K562 (cell line): ENCODE data around the gene PSMB11. TPM values are rescaled to one million over a fixed set of nuclear protein-coding genes. Genes with fewer than 3 reads are reported as not detected.

Source experiments
- ATF4 ChIP-seq: fragments of 450-650 bp; formaldehyde crosslinking; IDR thresholded peaks from 2 replicates; pipeline ENCODE4 v1.4.0; 2022; ENCODE audit warnings: mild to moderate bottlenecking, moderate library complexity
- FOXK1 ChIP-seq: sonication (generic); formaldehyde crosslinking; IDR thresholded peaks from 2 replicates; pipeline ENCODE4 v1.8.0; 2022; ENCODE audit warnings: missing genetic modification reagents, mild to moderate bottlenecking, borderline replicate concordance
- HNRNPUL1 ChIP-seq: fragments of 200-400 bp; formaldehyde crosslinking; IDR thresholded peaks from 2 replicates; pipeline ENCODE4 v1.6.1; 2017; ENCODE audit warnings: low read length
- MLX ChIP-seq, 2 experiments: fragments of 450-650 bp in 1 of 2; sonication (generic) in 1 of 2; formaldehyde crosslinking; conservative IDR thresholded peaks; 2 replicates each; pipeline versions ENCODE4 v1.4.0 to v1.8.1; 2020 to 2022; ENCODE audit warnings: mild to moderate bottlenecking in 1 of 2, missing genetic modification reagents in 1 of 2
- MNT ChIP-seq, 2 experiments: fragments of 450-650 bp; conservative IDR thresholded peaks; 2 replicates each; pipeline ENCODE4 v1.6.1; 2017; ENCODE audit warnings: mild to moderate bottlenecking in 2 of 2, moderate library complexity in 2 of 2
- MXI1 ChIP-seq: IDR thresholded peaks from 2 replicates; pipeline ENCODE4 v1.6.1; 2011; ENCODE audit warnings: low read depth, mild to moderate bottlenecking, improper control_type of control experiment, low read length
- NR2C2 ChIP-seq, 2 experiments: fragments of 200-800 bp in 1 of 2; sonication (Bioruptor generic) in 1 of 2; sonication (generic) in 1 of 2; formaldehyde crosslinking in 1 of 2; IDR thresholded peaks; 2 replicates each; pipeline versions ENCODE4 v1.6.1 to v1.8.0; 2016 to 2022; ENCODE audit warnings: mild to moderate bottlenecking in 1 of 2, missing compliant biosample characterization in 1 of 2, missing genetic modification characterization in 1 of 2, missing genetic modification reagents in 1 of 2
- PHB ChIP-seq: fragments of 250-450 bp; sonication (Bioruptor Pico); IDR thresholded peaks from 2 replicates; pipeline ENCODE4 v1.5.0; 2021
- STAT6 ChIP-seq: sonication (generic); formaldehyde crosslinking; IDR thresholded peaks from 2 replicates; pipeline ENCODE4 v1.8.1; 2023; ENCODE audit warnings: mild to moderate bottlenecking, missing genetic modification reagents
- WHSC1 ChIP-seq: IDR thresholded peaks from one replicate; pipeline ENCODE4 v1.6.1; 2012; ENCODE audit warnings: low read length, control low read depth, inconsistent platforms
- YY1 ChIP-seq, 3 experiments: IDR thresholded peaks; 2 replicates each; pipeline ENCODE4 v1.6.1; 2011; ENCODE audit warnings: low read length in 2 of 3, mild to moderate bottlenecking in 2 of 3, moderate library complexity in 2 of 3, borderline replicate concordance in 1 of 3, control low read depth in 1 of 3, low read depth in 1 of 3; ENCODE audit not compliant: insufficient read depth in 3 of 3, insufficient replicate concordance in 2 of 3, control insufficient read depth in 1 of 3, insufficient read length in 1 of 3; ENCODE audit errors: extremely low read depth in 1 of 3
- polyA plus RNA-seq, 8 experiments: library from polyadenylated mRNA; depleted of rRNA in 4 of 8; stranded (reverse) in 5 of 8; unstranded in 3 of 8; fragments of >200 nt; fragmentation: Nextera tagmentation in 2 of 8; fragmentation: Illumina TruSeq in 1 of 8; extraction: Ambion mirVana in 2 of 8; extraction: Trizol in 1 of 8; gene quantifications; 2 replicates each; pipeline versions ENCODE4 v1.2.1 to v1.2.3, GENCODE V29; 2011 to 2014; ENCODE audit warnings: inconsistent platforms in 1 of 8, missing spikeins in 1 of 8
- total RNA-seq, 7 experiments: library from RNA; depleted of rRNA in 6 of 7; stranded (reverse); fragments of >200 nt in 6 of 7; fragmentation: Illumina TruSeq in 2 of 7; extraction: Trizol in 2 of 7; gene quantifications; 2 replicates each; pipeline versions ENCODE4 v1.2.1 to v1.2.3, GENCODE V29; 2011 to 2021; ENCODE audit warnings: low replicate concordance in 1 of 7

The PSMB11 gene
- total and polyA plus RNA-seq, 9 of the 15 experiments (the other 6 are each of a cell fraction or from before 2014, with no cell fraction given) = not detected

- TF ChIP-seq STAT6 (CRISPR knock-in tag) (no peak), FOXK1 (CRISPR knock-in tag) (no peak), MNT (conservative IDR thresholded peaks at IDR 0.05) (0 out of 4 replicates have a peak, but pooled peaks of 1 of the 2 experiments have one; percentile 37), PHB (CRISPR knock-in tag) (no peak), YY1 (IDR thresholded peaks at IDR 0.05; ENCODE audit: borderline replicate concordance in 1 of 3, control insufficient read depth in 1 of 3, extremely low read depth in 1 of 3, insufficient read depth in 3 of 3, insufficient read length in 1 of 3, insufficient replicate concordance in 2 of 3, low read depth in 1 of 3, low read length in 2 of 3) (peak in 1 of 3 experiments; percentile 14), ATF4 (CRISPR knock-in tag) (no peak), NR2C2 (CRISPR knock-in tag; IDR thresholded peaks at IDR 0.05) (no peak), NR2C2 (tag; IDR thresholded peaks at IDR 0.05) (no peak), MXI1 (no peak), WHSC1 (no peak), MLX (CRISPR knock-in tag; conservative IDR thresholded peaks at IDR 0.05) (no peak), HNRNPUL1 (no peak)
These were observed 20.6 kb upstream of the PSMB11 start (continued) for GRCh38 chr14:23021434-23021833.
